ENCODE results near the gene ITGAL. TPM values are rescaled to one million over a fixed set of nuclear protein-coding genes. Genes with fewer than 3 reads are reported as not detected.

The ITGAL gene
- total RNA-seq, 2 experiments from 2014 or later, result 218 to 226 TPM

GRCh38 chr16:30526823-30527634, 54.5 kb downstream of the ITGAL start:
- intact Hi-C loops (cut with micrococcal nuclease), result loop anchor here (2.0 kb wide), 3 partner anchors 54 to 124 kb away; partner anchors contain the start of genes ITGAL, PRR14 and SEPHS2
- Mint-ChIP-seq H3K36me3 (peaks cover 9% of the 10 kb centered on the region), H3K27me3 (no peaks in the 10 kb centered on the region), H3K4me1 (ENCODE audit: low read depth) (peaks cover 38% of the 10 kb centered on the region), H3K4me3 (peak overlapping the region; percentile 73), H3K27ac (peak overlapping the region; percentile 86), H3K9me3 (no peaks in the 10 kb centered on the region)
- ChIA-PET POLR2A (interaction anchor here (0.6 to 1.7 kb wide), 10 partner anchors 8 to 462 kb away, joined by 3 to 7 read pairs (median 3); partner anchors contain the start of genes ALDOA, FBRS and ZNF747), CTCF (interaction anchor here (0.8 to 1.5 kb wide), 9 partner anchors 9 to 110 kb away, joined by 3 to 10 read pairs (median 4); partner anchors contain the start of gene DCTPP1)
- peak; percentile 98 for DNase-seq

DNA sequence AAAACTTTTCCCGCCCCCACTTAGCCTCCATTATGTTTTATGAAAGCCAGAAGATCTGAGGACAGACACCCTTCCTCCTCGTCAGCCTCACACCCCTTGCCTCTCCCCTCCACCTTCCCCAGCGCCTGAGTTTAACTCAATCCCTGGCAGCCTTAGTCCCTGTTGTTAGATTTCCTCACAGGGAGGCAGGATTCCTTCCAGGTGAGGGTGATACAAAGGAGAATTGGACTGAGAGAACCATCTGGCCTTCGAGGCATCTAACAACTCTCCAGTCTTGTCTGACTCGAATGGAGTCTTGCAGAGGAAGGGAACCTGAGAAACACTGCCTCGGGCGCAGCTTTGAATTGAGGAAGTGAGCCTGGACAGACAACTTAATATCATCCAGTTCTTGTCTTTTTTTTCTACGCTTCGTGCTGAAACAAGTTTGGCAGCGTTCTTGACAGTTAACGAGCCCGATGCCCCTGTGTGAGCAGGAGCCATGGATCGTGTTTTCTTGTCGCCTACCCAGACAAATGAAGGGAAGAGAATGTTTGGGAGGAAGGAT, 55.2 kb downstream of the ITGAL start:
- intact Hi-C loops (cut with micrococcal nuclease), result loop anchor here (2.0 kb wide), 3 partner anchors 55 to 123 kb away; partner anchors contain the start of genes ITGAL, PRR14 and SEPHS2
- H3K9me3 Mint-ChIP-seq, result no peaks in the 10 kb centered on the region
- CTCF ChIA-PET, result interaction anchor here (1.0 to 1.5 kb wide), 10 partner anchors 8 to 109 kb away, joined by 3 to 10 read pairs (median 4); partner anchors contain the start of gene DCTPP1
- peak overlapping the region; percentile 86 for H3K27ac Mint-ChIP-seq
- H3K36me3 Mint-ChIP-seq, result peaks cover 5% of the 10 kb centered on the region
- no peaks in the 10 kb centered on the region for H3K27me3 Mint-ChIP-seq
- POLR2A ChIA-PET, result interaction anchor here (0.8 to 1.7 kb wide), 11 partner anchors 8 to 462 kb away, joined by 3 to 7 read pairs (median 4); partner anchors contain the start of genes ALDOA, FBRS, ZNF747 and ZNF764
- H3K4me3 Mint-ChIP-seq, result peak overlapping the region; percentile 73
- peaks cover 38% of the 10 kb centered on the region for H3K4me1 Mint-ChIP-seq (ENCODE audit: low read depth)
- DNase-seq, result no peak

DNA sequence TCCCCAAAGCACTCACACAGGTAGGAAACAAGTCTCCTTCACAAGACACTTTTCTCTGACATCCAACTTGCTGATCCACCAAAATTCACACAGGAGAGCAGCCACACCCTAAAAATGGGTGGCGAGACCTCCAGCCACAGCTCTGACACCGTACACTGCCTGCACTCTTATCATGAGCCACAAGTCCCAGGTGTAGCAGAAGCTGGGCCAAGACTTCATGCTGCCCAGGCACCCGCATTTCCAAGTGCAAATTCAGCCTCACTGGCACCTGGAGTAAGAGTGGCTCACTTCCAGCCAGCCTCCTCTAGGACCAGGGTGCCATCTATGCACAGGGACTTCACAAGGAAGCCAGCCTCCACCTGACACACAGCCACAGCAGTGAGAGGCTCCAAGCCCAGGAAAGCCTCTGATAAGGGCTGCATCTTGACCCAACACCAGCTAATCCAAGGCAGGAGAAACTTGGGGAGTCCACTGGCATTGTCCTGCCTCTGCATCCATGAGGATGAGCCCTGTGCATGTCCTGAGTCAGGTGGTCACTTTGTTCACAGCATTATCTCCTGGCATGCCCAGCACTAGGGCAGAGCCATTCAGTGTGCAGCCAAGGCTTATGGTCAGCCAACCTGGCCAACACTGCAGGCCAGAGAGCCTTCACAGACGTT, 56.4 kb downstream of the ITGAL start:
- intact Hi-C loops (cut with micrococcal nuclease), result no loop called here
- POLR2A ChIA-PET, result interaction anchor here (0.9 to 1.4 kb wide), 3 partner anchors 11 to 28 kb away, joined by 4 to 6 read pairs (median 6); partner anchors contain the start of gene ZNF764
- H3K27me3 Mint-ChIP-seq, result no peaks in the 10 kb centered on the region
- no peak for DNase-seq
- H3K9me3 Mint-ChIP-seq, result no peaks in the 10 kb centered on the region
- H3K4me1 Mint-ChIP-seq (ENCODE audit: low read depth), result peaks cover 41% of the 10 kb centered on the region
- H3K36me3 Mint-ChIP-seq, result peaks cover 11% of the 10 kb centered on the region
- peak overlapping the region; percentile 33 for H3K27ac Mint-ChIP-seq
- H3K4me3 Mint-ChIP-seq, result no peak overlapping the region
- CTCF ChIA-PET, result interaction anchor here (1.1 to 2.4 kb wide), 5 partner anchors 28 to 99 kb away, joined by 5 to 10 read pairs (median 5); partner anchors contain the start of gene DCTPP1

- intact Hi-C loops (cut with micrococcal nuclease), result no loop called here
- no peaks in the 10 kb centered on the region for H3K27me3 Mint-ChIP-seq
- DNase-seq, result peak; percentile 30
- POLR2A ChIA-PET, result interaction anchor here (0.6 to 1.8 kb wide), 5 partner anchors 21 to 79 kb away, joined by 4 to 6 read pairs (median 5); partner anchors contain the start of gene ZNF688
- H3K4me3 Mint-ChIP-seq, result no peak overlapping the region
- H3K27ac Mint-ChIP-seq, result peak overlapping the region; percentile 74
- CTCF ChIA-PET, result interaction anchor here (0.5 to 2.4 kb wide), 9 partner anchors 28 to 127 kb away, joined by 3 to 10 read pairs (median 5); partner anchors contain the start of genes DCTPP1 and ZNF785
- H3K9me3 Mint-ChIP-seq, result no peaks in the 10 kb centered on the region
- peaks cover 34% of the 10 kb centered on the region for H3K4me1 Mint-ChIP-seq (ENCODE audit: low read depth)
- H3K36me3 Mint-ChIP-seq, result peaks cover 17% of the 10 kb centered on the region
These were observed 57.9 kb downstream of the ITGAL start for GRCh38 chr16:30530163-30531037.

DNA sequence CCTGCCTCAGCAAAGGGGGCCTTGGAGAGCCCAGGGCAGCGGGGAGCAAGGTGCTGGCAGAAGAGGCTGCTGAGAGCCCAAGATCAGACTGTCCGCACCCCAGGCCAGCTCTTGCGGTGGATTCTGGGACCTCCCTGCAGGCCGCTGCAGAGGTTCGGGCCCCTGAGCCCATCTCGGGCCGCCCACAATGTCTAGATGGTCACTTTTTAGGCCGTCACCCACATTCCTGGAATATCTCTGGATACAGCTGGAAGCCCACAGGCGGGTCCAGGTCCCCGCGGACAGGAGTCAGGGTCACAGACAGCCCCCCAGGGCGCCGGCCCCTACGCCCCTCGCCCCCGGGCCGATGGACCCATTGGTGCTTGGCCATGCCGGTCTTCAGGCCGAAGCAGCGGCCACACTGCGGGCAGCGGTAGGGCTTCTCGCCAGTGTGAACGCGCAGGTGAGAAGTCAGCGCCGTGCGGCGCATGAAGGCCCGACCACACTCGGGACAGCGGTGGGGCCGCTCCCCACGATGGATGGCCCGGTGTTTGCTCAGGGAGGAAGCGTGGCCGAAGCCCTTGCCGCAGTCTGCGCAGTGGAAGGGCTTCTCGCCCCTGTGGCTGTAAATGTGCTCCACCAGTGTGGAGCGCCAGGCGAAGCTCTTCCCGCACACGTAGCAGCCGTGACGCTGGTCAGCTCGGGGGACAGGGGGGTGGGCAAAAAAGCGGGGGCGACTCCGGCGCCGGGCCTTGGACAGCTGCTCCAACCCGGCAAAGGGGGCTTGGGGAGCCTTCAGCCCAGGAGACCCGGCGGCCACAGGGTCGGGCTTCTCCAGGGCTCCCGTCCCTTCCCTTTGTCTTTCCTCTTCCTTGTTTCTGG, 60.0 kb downstream of the ITGAL start:
- H3K4me3 Mint-ChIP-seq, result no peak overlapping the region
- no peaks in the 10 kb centered on the region for H3K9me3 Mint-ChIP-seq
- ChIA-PET CTCF (interaction anchor here (0.6 to 4.3 kb wide), 2 partner anchors 24 to 66 kb away, joined by 3 to 52 read pairs; no protein-coding TSS in a partner anchor), POLR2A (no interaction called here)
- intact Hi-C loops (cut with micrococcal nuclease), result no loop called here
- peaks cover 29% of the 10 kb centered on the region for H3K36me3 Mint-ChIP-seq
- H3K27ac Mint-ChIP-seq, result no peak overlapping the region
- DNase-seq, result no peak
- H3K27me3 Mint-ChIP-seq, result no peaks in the 10 kb centered on the region
- peaks cover 42% of the 10 kb centered on the region for H3K4me1 Mint-ChIP-seq (ENCODE audit: low read depth)

DNA sequence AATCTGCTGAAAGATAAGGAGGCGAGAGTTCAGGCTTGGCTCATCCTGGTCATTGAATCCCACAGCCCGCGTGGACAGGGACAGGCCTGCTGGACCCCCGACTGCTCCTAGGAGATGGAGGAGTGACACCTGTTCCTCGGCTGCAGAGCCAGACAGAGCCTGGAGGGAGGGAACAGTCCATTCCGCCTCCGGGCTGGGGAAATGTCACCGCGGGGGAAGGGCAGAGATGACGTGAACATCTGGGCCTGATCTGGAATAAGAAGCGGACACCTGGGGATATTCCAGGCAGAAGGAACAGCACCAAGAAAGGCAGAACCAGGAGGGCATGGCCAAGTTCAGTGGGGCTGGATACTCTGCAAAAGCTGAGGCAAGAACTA, 60.6 kb downstream of the ITGAL start:
- H3K36me3 Mint-ChIP-seq, result peaks cover 34% of the 10 kb centered on the region
- H3K27ac Mint-ChIP-seq, result peak overlapping the region; percentile 78
- DNase-seq, result no peak
- intact Hi-C loops (cut with micrococcal nuclease), result no loop called here
- H3K4me1 Mint-ChIP-seq (ENCODE audit: low read depth), result peaks cover 42% of the 10 kb centered on the region
- CTCF ChIA-PET, result interaction anchor here (0.6 to 4.3 kb wide), 4 partner anchors 52 to 105 kb away, joined by 3 to 52 read pairs (median 13); partner anchors contain the start of genes DCTPP1 and ZNF785
- no peaks in the 10 kb centered on the region for H3K27me3 Mint-ChIP-seq
- POLR2A ChIA-PET, result interaction anchor here (2.2 to 3.4 kb wide), 6 partner anchors 25 to 101 kb away, joined by 5 to 59 read pairs (median 21); partner anchors contain the start of genes ZNF688, ZNF764 and ZNF785
- H3K9me3 Mint-ChIP-seq, result no peaks in the 10 kb centered on the region
- peak overlapping the region; percentile 74 for H3K4me3 Mint-ChIP-seq

- peak overlapping the region; percentile 95 for H3K27ac Mint-ChIP-seq
- DNase-seq, result peak; percentile 45
- peaks cover 43% of the 10 kb centered on the region for H3K4me1 Mint-ChIP-seq (ENCODE audit: low read depth)
These were observed 61.3 kb downstream of the ITGAL start for GRCh38 chr16:30533748-30534367.

GRCh38 chr16:30534368-30535105, 62.0 kb downstream of the ITGAL start, which contains the start of gene ZNF747:
Gene ZNF747 (minus strand): TSS chr16:30534858. CDS start chr16:30534679, 179 bp downstream.
- no peaks in the 10 kb centered on the region for H3K27me3 Mint-ChIP-seq
- peak within 1 kb of the TSS; percentile 95 for H3K27ac Mint-ChIP-seq
- ChIA-PET CTCF (interaction anchor here (1.0 to 4.3 kb wide), 24 partner anchors 15 to 163 kb away, joined by 3 to 53 read pairs (median 8); partner anchors contain the start of genes DCTPP1, ITGAL, PRR14 and ZNF688), POLR2A (interaction anchor here (1.0 to 3.4 kb wide), 21 partner anchors 7 to 124 kb away, joined by 3 to 59 read pairs (median 10); partner anchors contain the start of genes DCTPP1, ITGAL, PRR14 and ZNF688)
- H3K4me1 Mint-ChIP-seq (ENCODE audit: low read depth), result peaks cover 38% of the 10 kb centered on the region
- no peaks in the 10 kb centered on the region for H3K9me3 Mint-ChIP-seq
- DNase-seq, result peak; percentile 94
- peaks cover 39% of the 10 kb centered on the region for H3K36me3 Mint-ChIP-seq
- intact Hi-C loops (cut with micrococcal nuclease), result loop anchor here (1.0 to 5.0 kb wide), 9 partner anchors 17 to 102 kb away; partner anchors contain the start of genes DCTPP1, SEPHS2, ZNF689 and ZNF764
- H3K4me3 Mint-ChIP-seq, result peak within 1 kb of the TSS; percentile 89

More at GRCh38 chr16:30533748-30534367, 61.3 kb downstream of the ITGAL start:
- ChIA-PET CTCF (interaction anchor here (0.6 to 4.3 kb wide), 11 partner anchors 18 to 117 kb away, joined by 3 to 53 read pairs (median 14); partner anchors contain the start of genes DCTPP1, ITGAL, PRR14 and ZNF764), POLR2A (interaction anchor here (0.6 to 3.4 kb wide), 14 partner anchors 9 to 117 kb away, joined by 3 to 59 read pairs (median 14); partner anchors contain the start of genes PRR14, ZNF688, ZNF689 and ZNF764)
- Mint-ChIP-seq H3K9me3 (no peaks in the 10 kb centered on the region), H3K4me3 (peak overlapping the region; percentile 89), H3K36me3 (peaks cover 36% of the 10 kb centered on the region), H3K27me3 (no peaks in the 10 kb centered on the region)
- intact Hi-C loops (cut with micrococcal nuclease), result loop anchor here (2.0 kb wide), 2 partner anchors 39 to 89 kb away; partner anchors contain the start of gene SEPHS2
